NCI-H1436 (cell line): ENCODE results near the gene ABCF1.
"Not testable (repeated sequence)": the region's sequence is repeated elsewhere in the genome, so short reads cannot be mapped to it uniquely, and the experiment has no call there.

Experiments
- DNase-seq: peaks from one replicate; lab custom pipeline; 2025; lab: John Stamatoyannopoulos, UW

Gene ABCF1

GRCh38 chr6:30571075-30571761 is at the start of gene ABCF1:
TSS of gene ABCF1 (plus strand) at chr6:30571442. CDS start at chr6:30571488, 46 bp downstream.
- DNase-seq, result peak; percentile 94

GRCh38 chr6:30521952-30522351 is 49.3 kb upstream of the ABCF1 start:
- DNase-seq, result not testable (repeated sequence)

GRCh38 chr6:30526444-30526843 is 44.8 kb upstream of the ABCF1 start:
- not testable (repeated sequence) for DNase-seq

- DNase-seq, result not testable (repeated sequence)
These were observed 41.8 kb upstream of the ABCF1 start for GRCh38 chr6:30529349-30529875.

GRCh38 chr6:30530014-30530413 is 41.2 kb upstream of the ABCF1 start:
- DNase-seq, result no peak

GRCh38 chr6:30533460-30534294 is 37.6 kb upstream of the ABCF1 start:
- no peak for DNase-seq

GRCh38 chr6:30537931-30538330 is 33.3 kb upstream of the ABCF1 start:
- DNase-seq, result no peak

- DNase-seq, result peak; percentile 69
These were observed 29.5 kb upstream of the ABCF1 start for GRCh38 chr6:30541515-30542403.

- DNase-seq, result no peak
These were observed 28.9 kb upstream of the ABCF1 start for GRCh38 chr6:30542404-30542725.

- no peak for DNase-seq
These were observed 28.3 kb upstream of the ABCF1 start for GRCh38 chr6:30542915-30543314.

- no peak for DNase-seq
These were observed 27.4 kb upstream of the ABCF1 start for GRCh38 chr6:30543821-30544220.

- peak; percentile 6 for DNase-seq
These were observed 26.5 kb upstream of the ABCF1 start for GRCh38 chr6:30544666-30545272.

- DNase-seq, result no peak
These were observed 23.8 kb upstream of the ABCF1 start for GRCh38 chr6:30547454-30547853.

- no peak for DNase-seq
These were observed 22.9 kb upstream of the ABCF1 start for GRCh38 chr6:30548375-30548774.

- DNase-seq, result no peak
These were observed 16.8 kb upstream of the ABCF1 start for GRCh38 chr6:30554404-30554803.

GRCh38 chr6:30554962-30555815 is 16.1 kb upstream of the ABCF1 start:
- no peak for DNase-seq

GRCh38 chr6:30555816-30556065 is 15.5 kb upstream of the ABCF1 start:
- no peak for DNase-seq

GRCh38 chr6:30556066-30556905 is 15.0 kb upstream of the ABCF1 start, which contains the start of gene GNL1:
TSS of gene GNL1 (minus strand) at chr6:30556489. CDS start at chr6:30556203, 286 bp downstream.
- DNase-seq, result peak; percentile 90

- DNase-seq, result peak; percentile 86
These were observed 14.1 kb upstream of the ABCF1 start, which contains the start of gene PRR3 for GRCh38 chr6:30556906-30557682. TSS of gene PRR3 (plus strand) at chr6:30557295. CDS start at chr6:30557345, 50 bp downstream.
